GM12874 (cell line): ENCODE data around the gene ST7L.

ENCODE experiments used
- TF ChIP-seq, protein P1 (sequence below): IDR thresholded peaks from 2 replicates; pipeline ENCODE4 v1.5.1; 2011; ENCODE audit warnings: low read depth, mild to moderate bottlenecking, control low read depth, low read length, moderate library complexity; ENCODE audit not compliant: insufficient read depth

Gene ST7L

DNA sequence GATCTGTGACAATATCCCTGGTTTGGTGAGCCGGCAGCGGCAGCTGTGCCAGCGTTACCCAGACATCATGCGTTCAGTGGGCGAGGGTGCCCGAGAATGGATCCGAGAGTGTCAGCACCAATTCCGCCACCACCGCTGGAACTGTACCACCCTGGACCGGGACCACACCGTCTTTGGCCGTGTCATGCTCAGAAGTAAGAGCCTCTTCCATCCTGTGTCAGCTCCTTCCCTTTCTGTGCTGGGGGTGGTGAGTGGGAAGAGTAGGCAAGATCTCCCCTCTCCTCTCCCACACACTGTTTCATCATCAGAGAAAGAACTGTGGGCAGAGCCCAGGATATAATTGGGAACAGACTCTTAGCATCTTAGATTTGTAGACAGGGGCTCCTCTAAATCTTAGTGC, 104.0 kb downstream of the ST7L start:
- TF ChIP-seq, protein P1, sequence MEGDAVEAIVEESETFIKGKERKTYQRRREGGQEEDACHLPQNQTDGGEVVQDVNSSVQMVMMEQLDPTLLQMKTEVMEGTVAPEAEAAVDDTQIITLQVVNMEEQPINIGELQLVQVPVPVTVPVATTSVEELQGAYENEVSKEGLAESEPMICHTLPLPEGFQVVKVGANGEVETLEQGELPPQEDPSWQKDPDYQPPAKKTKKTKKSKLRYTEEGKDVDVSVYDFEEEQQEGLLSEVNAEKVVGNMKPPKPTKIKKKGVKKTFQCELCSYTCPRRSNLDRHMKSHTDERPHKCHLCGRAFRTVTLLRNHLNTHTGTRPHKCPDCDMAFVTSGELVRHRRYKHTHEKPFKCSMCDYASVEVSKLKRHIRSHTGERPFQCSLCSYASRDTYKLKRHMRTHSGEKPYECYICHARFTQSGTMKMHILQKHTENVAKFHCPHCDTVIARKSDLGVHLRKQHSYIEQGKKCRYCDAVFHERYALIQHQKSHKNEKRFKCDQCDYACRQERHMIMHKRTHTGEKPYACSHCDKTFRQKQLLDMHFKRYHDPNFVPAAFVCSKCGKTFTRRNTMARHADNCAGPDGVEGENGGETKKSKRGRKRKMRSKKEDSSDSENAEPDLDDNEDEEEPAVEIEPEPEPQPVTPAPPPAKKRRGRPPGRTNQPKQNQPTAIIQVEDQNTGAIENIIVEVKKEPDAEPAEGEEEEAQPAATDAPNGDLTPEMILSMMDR = no peak

DNA sequence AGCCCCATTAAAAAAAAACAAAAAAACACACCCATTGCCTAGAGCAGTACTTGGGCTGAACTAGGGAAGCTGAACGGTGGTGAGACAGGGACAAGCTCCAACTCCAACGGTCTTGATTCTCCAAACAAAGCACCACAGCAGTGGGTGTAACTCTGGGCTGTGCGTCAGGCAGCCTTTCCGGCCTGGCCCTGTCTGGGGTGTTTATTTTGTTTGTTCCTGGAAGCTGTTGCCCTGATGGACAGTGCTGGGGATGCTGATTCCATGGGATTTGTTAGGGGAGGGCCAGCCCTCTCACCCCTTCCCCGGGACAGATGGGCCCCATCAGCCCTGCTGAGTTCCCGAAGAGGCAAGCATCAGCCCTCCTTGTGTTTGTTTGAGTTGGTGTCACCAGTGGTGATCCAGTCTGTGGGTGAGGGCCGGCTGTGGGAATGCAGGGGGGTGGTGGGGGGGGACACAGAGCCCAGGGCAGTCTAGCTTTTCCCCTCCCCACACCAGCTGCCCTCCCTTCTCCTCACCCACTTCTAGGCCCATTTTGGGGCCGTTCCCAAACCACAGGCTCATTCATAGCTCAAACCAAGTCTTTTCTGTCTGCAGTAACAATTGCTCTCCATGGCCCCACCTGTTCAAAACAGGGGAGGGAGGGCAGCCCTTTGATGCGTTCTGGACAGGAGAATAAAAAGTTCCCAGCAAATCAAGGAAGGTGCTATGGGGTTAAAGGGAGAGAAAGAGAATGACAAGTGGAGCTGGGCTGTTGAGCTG, 105.7 kb downstream of the ST7L start:
- TF ChIP-seq, protein P1 = no peak

DNA sequence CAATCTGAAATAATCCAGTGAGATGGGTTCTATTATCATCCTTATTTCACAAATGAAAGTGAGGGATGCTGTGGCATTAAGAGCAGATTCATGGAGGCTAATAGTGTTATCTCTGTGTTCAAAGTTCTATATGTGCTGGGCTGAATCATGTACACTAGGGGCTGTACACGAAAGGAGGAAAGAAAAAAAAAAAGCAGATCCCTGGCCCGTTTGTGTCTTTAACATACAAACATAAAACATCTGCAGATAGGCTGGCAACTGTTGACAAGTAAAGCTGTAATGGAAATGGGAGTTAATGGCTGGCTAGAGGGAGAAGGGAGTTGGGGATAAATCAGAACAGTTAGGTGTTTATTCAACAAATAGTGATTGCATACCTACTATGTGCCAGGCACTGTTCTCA, 107.0 kb downstream of the ST7L start:
- TF ChIP-seq, protein P1 = no peak

DNA sequence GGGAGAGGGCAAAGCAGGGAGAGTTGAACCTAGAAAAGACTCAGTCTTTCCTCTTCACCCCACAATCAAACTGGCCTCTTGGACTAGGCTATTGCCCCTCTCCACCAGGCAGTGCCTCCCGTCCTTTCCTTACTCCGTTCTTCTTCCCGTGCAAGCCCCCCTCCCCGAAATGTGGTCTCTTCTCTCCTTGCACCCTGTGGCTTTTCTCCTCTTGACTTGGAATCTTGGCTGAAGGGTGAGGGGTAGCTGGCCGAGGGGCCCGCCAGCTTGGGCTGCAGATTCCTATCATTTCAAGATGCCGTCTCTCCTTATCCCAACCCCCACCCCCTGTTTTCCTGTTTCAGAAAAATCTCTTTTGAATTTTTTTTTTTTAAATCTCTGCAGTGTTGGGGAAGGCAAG, 108.6 kb downstream of the ST7L start:
- TF ChIP-seq, protein P1 = no peak

DNA sequence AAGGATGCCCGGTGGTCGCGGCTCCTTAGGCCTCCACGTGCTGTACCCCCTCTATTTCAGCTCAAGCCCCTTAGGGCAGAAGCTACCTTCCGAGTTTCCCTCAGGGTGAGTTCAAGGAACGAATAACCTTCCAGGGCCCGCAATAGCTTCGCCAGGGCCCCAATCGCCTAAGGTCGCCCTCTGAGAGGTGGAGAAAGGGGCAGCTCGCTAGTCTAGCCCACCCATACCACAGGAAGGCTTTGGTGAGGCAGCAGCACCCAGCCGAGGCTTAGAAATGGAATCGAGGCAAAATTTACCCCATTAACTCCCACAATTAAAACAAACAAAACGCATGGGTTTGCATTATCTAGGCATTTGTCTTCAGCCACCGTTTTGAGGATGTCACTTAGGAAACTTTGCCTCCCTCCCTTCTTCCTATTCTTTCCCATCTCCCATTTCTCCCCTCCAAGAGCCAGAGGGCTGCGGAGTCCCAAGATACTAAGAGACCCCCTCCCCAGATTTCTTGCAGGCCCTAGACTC, 109.2 kb downstream of the ST7L start:
- TF ChIP-seq, protein P1 = no peak

DNA sequence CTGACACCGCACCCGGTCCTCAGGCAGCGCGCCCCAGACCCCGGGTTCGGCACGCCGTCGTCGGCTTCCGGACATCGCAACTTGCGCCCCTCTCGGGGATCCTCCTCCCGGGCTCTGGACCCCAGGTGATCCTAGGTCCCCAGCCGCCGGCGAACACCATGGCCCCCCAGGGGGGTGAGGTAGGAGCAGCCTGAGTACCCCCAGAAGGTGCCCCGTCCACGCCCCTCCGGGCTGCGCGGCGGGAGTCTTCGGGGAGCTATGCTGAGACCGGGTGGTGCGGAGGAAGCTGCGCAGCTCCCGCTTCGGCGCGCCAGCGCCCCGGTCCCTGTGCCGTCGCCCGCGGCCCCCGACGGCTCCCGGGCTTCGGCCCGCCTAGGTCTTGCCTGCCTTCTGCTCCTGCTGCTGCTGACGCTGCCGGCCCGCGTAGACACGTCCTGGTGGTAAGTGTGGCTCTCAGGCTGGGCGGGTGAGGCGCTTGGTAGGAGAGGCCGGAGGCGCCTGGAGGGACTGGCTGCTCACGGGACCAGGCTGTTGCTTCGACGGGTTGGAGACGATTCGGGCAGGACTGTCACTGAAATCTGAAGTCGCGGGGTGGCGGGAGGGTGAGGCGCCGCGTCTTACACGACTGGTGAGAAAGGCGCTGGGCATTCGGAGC, 109.8 kb downstream of the ST7L start:
- TF ChIP-seq, protein P1 = no peak

DNA sequence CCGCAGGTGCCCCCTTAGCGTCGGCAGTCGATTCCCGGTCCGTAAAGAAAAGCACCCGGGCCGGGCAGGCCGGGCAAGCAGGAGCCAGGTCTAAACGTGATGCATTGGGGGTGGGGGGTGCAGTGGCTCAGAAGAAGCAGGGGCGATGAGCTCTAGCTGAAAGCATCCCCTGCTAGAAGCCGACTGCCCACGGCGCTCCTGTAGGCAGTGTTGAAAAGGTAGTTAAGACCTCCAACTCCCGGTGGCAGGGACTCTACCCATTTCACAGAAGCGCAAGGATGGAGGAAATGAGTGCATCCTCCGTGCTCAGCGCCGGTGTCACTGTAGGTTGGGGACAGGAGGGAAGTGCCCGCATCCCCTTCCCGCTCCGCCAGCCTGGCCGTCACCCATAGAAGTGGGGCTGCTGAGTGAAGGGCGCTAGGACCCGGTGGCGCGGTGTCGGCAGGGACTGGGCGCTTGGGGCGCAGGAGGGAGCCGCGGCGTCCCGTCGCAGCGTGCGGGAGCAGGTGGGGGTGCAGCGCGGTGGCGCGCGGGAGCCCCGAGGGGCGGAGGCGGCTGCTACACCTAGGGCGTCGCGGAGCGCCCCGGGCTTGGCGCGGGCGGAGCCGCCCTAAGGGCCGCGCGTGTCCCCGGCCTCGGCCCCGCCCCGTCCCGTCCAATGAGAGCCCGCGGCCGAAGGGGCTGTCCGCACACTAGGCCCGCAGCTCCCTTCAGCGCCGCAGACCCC, 110.5 kb downstream of the ST7L start, which contains the start of gene WNT2B:
WNT2B (plus strand) TSS at position 688 of the 727 bp plus-strand sequence. CDS start 298 bp downstream, outside the sequence.
- TF ChIP-seq, protein P1 = no peak
